ENCODE results near the gene LOXL3. TPM values are rescaled to one million over a fixed set of nuclear protein-coding genes. Genes with fewer than 3 reads are reported as not detected.
A peak's percentile ranks its signal among the peaks of the same experiment; 100 is the strongest.

The LOXL3 gene
- total RNA-seq, 1 experiment from 2014 or later: 0.88 TPM

- ChIA-PET CTCF (no interaction called here), POLR2A (ENCODE audit: low non-redundant PET) (no interaction called here)
- no peak for TF ChIP-seq EZH2 (IDR thresholded peaks at IDR 0.05; ENCODE audit: borderline replicate concordance, low read depth, low read length, poor library complexity, severe bottlenecking)
- TF ChIP-seq CTCF (conservative IDR thresholded peaks at IDR 0.05; ENCODE audit: low read depth, low read length): no peak
- H3K9me3 ChIP-seq (ENCODE audit: low read depth, low read length, poor library complexity, severe bottlenecking): no peaks in the 10 kb centered on the region
- H3K27me3 ChIP-seq (replicated peaks; ENCODE audit: insufficient read depth, low read depth, low read length, poor library complexity): no peaks in the 10 kb centered on the region
- no peaks in the 10 kb centered on the region for H3K36me3 ChIP-seq (ENCODE audit: insufficient read depth, low read length, poor library complexity, severe bottlenecking)
- H3K27ac ChIP-seq (ENCODE audit: low read depth, low read length, poor library complexity, severe bottlenecking): no peak overlapping the region
- peaks cover 14% of the 10 kb centered on the region for H3K4me1 ChIP-seq (ENCODE audit: insufficient read depth, low read length, poor library complexity, severe bottlenecking)
- intact Hi-C loops (cut with micrococcal nuclease; ENCODE audit: unreplicated experiment): no loop called here
- no peak overlapping the region for H3K4me3 ChIP-seq (ENCODE audit: low read depth, low read length, poor library complexity, severe bottlenecking)
- no TSS peak for BruUV-seq (replicated peaks)
- DNase-seq (ENCODE audit: low spot score): no peak
These were observed 27.7 kb upstream of the LOXL3 start for GRCh38 chr2:74581463-74581862.

- H3K4me3 ChIP-seq (ENCODE audit: low read depth, low read length, poor library complexity, severe bottlenecking): no peak overlapping the region
- intact Hi-C loops (cut with micrococcal nuclease; ENCODE audit: unreplicated experiment): no loop called here
These were observed 24.7 kb upstream of the LOXL3 start for GRCh38 chr2:74578408-74578807.

GRCh38 chr2:74577448-74577847, 23.7 kb upstream of the LOXL3 start:
- no peaks in the 10 kb centered on the region for H3K36me3 ChIP-seq (ENCODE audit: insufficient read depth, low read length, poor library complexity, severe bottlenecking)
- H3K4me1 ChIP-seq (ENCODE audit: insufficient read depth, low read length, poor library complexity, severe bottlenecking): no peaks in the 10 kb centered on the region
- DNase-seq (ENCODE audit: low spot score): peak; percentile 28
- CTCF ChIA-PET: no interaction called here
- no peak overlapping the region for H3K27ac ChIP-seq (ENCODE audit: low read depth, low read length, poor library complexity, severe bottlenecking)
- H3K4me3 ChIP-seq (ENCODE audit: low read depth, low read length, poor library complexity, severe bottlenecking): no peak overlapping the region
- no peaks in the 10 kb centered on the region for H3K9me3 ChIP-seq (ENCODE audit: low read depth, low read length, poor library complexity, severe bottlenecking)
- no peaks in the 10 kb centered on the region for H3K27me3 ChIP-seq (replicated peaks; ENCODE audit: insufficient read depth, low read depth, low read length, poor library complexity)
- POLR2A ChIA-PET (ENCODE audit: low non-redundant PET): no interaction called here
- BruUV-seq (replicated peaks): no TSS peak
- intact Hi-C loops (cut with micrococcal nuclease; ENCODE audit: unreplicated experiment): no loop called here
- TF ChIP-seq CTCF (conservative IDR thresholded peaks at IDR 0.05; ENCODE audit: low read depth, low read length): no peak
- TF ChIP-seq EZH2 (IDR thresholded peaks at IDR 0.05; ENCODE audit: borderline replicate concordance, low read depth, low read length, poor library complexity, severe bottlenecking): no peak

More at GRCh38 chr2:74578408-74578807, 24.7 kb upstream of the LOXL3 start:
- Histone ChIP-seq H3K4me1 (ENCODE audit: insufficient read depth, low read length, poor library complexity, severe bottlenecking) (peaks cover 4% of the 10 kb centered on the region), H3K27me3 (replicated peaks; ENCODE audit: insufficient read depth, low read depth, low read length, poor library complexity) (no peaks in the 10 kb centered on the region), H3K36me3 (ENCODE audit: insufficient read depth, low read length, poor library complexity, severe bottlenecking) (no peaks in the 10 kb centered on the region), H3K9me3 (ENCODE audit: low read depth, low read length, poor library complexity, severe bottlenecking) (no peaks in the 10 kb centered on the region), H3K27ac (ENCODE audit: low read depth, low read length, poor library complexity, severe bottlenecking) (no peak overlapping the region)
- DNase-seq (ENCODE audit: low spot score): no peak
- ChIA-PET POLR2A (ENCODE audit: low non-redundant PET) (no interaction called here), CTCF (no interaction called here)
- TF ChIP-seq CTCF (conservative IDR thresholded peaks at IDR 0.05; ENCODE audit: low read depth, low read length) (no peak), EZH2 (IDR thresholded peaks at IDR 0.05; ENCODE audit: borderline replicate concordance, low read depth, low read length, poor library complexity, severe bottlenecking) (no peak)
- BruUV-seq (replicated peaks): no TSS peak
